ENCODE measurements around the gene SMAD4.
"Not testable (repeated sequence)": the region's sequence is repeated elsewhere in the genome, so short reads cannot be mapped to it uniquely, and the experiment has no call there.

The SMAD4 gene

DNA sequence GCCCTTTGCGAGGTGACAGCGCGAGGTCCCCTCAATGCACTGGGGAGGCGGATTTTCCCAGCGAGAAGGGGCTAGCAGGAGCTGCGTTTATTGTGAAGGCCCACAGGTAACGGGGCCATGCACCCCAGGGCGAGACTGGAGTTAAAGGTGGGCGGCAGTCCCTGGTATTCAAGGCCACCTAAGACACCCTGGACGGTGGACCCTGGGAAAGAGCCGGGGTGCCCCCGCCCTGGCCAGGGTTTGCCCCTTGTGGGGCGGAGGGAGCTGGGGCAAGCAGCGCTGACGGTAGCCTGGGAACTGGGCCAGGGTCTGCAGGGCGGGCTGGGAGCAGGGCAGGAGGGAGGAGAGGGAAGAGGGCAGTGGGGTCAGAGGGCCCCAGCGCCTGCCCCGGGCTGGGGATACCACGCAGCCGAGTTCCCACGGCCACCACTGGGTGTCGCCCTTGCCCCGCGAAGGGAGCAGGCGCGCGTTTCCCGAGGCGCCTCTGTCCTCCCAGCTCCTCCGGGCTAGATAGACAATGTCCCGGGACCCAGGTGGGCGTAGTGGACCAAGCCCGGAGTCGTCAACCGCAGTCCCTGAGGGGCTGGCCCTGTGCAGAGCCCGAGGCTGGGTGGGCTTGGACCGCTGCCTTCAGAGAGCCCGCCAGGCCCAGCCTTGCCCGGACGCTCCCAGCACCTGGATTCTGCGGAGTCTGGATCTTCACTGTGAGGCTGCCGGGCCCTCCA, 80.2 kb downstream of the SMAD4 start:
- DNase-seq (ENCODE audit: low spot score) = peak; percentile 22

- not testable (repeated sequence) for DNase-seq (ENCODE audit: low spot score)
Measured at GRCh38 chr18:51111633-51112355, 81.8 kb downstream of the SMAD4 start.

DNA sequence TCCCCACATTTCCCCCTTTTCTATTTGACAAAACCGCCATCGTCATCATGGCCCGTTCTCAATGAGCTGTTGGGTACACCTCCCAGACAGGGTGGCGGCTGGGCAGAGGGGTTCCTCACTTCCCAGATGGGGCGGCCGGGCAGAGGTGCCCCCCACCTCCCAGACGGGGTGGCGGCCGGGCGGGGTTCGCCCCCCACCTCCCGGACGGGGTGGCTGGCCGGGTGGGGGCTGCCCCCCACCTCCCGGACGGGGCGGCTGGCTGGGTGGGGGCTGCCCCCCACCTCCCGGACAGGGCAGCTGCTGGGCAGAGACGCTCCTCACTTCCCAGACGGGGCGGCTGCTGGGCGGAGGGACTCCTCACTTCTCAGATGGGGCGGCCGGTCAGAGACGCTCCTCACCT, 87.0 kb downstream of the SMAD4 start:
- not testable (repeated sequence) for DNase-seq (ENCODE audit: low spot score)

GRCh38 chr18:51119561-51119960, 89.5 kb downstream of the SMAD4 start:
- DNase-seq (ENCODE audit: low spot score) = not testable (repeated sequence)

DNA sequence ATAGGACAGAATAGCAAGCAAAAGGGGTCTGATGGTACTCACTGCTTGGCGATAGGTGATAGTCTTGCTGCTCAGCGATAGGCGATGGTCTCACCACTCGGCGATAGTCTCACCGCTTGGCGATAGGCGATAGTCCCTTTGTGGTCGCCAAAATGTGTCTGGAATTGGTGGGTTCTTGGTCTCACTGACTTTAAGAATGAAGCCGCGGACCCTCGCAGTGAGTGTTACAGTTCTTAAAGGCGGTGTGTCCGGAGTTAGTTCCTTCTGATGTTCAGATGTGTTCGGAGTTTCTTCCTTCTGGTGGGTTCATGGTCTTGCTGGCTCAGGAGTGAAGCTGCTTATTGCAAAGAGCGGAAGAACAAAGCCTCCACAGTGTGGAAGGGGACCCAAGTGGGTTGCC, 90.0 kb downstream of the SMAD4 start:
- not testable (repeated sequence) for DNase-seq (ENCODE audit: low spot score)

GRCh38 chr18:51120809-51121596, 91.0 kb downstream of the SMAD4 start:
- DNase-seq (ENCODE audit: low spot score) = no peak

- no peak for DNase-seq (ENCODE audit: low spot score)
Measured at GRCh38 chr18:51121597-51121857, 91.5 kb downstream of the SMAD4 start.

GRCh38 chr18:51122266-51123045, 92.4 kb downstream of the SMAD4 start:
- DNase-seq (ENCODE audit: low spot score) = no peak

- DNase-seq (ENCODE audit: low spot score) = no peak
Measured at GRCh38 chr18:51123046-51123395, 93.0 kb downstream of the SMAD4 start.

DNA sequence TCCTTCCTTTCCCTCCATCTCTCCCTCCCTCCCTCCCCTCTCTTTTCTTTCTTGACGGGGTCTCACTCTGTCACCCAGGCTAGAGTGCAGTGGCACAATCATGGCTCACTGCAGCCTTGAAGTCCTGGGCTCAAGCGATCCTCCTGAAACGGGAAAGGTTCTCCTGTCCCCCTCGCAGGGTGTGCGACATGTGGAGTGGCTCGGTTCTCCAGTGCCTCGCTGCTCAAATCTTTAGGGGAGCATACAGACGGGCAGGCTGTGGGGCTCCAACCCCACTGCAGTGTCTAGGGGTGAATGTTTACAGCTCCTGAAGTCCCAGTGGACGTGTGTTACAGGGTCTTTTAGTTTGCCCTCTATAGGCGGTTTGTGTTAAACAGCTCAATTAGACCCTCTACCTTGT, 93.5 kb downstream of the SMAD4 start:
- no peak for DNase-seq (ENCODE audit: low spot score)

DNA sequence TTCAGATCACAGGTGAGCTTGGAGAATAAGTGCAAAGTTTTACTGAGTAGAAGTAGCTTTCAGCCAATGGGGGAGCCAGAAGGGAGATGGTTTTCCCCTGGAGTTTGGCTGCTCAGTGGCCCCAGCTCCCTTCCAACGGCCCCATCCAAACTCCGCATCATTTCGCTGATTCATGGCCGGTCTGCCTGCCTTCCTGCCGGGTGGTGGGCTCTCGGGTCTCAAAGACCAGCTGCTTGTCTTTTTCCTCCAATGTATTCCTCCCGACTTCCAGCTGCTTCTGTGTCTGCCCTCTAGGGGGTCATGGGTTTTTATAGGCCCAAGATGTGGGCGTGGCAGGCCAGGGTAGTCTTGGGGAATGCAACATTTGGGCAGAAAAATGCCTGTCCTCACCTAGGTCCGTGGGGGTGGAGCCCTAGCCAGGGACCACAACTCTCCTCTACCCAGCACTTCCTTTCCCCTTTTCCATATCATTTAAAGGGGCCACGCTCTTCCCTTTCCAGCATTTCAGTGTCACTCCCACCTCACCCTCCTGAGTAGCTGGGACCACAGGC, 94.0 kb downstream of the SMAD4 start:
- DNase-seq (ENCODE audit: low spot score) = no peak

- no peak for DNase-seq (ENCODE audit: low spot score)
Measured at GRCh38 chr18:51125976-51126375, 96.0 kb downstream of the SMAD4 start.

DNA sequence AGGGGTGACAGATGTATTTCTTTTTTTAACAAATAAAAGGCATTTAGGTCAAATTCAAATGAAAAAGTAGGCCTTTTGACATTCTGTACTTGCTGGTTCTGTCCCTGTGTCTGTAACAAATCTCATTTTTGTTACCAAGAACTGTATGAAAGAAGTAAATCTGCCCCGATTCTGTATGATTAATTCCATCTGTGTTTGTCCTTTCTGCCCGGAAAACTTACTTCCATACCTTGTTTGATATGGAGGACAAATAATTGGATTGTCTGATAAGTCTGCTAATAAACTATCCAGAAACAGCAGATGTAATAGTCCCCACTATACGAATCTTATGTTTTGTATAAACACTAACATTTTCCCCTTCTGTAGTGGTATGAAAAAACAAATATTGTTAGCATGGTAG, 97.7 kb downstream of the SMAD4 start:
- DNase-seq (ENCODE audit: low spot score) = no peak

- DNase-seq (ENCODE audit: low spot score) = no peak
Measured at GRCh38 chr18:51128533-51128932, 98.5 kb downstream of the SMAD4 start.

DNA sequence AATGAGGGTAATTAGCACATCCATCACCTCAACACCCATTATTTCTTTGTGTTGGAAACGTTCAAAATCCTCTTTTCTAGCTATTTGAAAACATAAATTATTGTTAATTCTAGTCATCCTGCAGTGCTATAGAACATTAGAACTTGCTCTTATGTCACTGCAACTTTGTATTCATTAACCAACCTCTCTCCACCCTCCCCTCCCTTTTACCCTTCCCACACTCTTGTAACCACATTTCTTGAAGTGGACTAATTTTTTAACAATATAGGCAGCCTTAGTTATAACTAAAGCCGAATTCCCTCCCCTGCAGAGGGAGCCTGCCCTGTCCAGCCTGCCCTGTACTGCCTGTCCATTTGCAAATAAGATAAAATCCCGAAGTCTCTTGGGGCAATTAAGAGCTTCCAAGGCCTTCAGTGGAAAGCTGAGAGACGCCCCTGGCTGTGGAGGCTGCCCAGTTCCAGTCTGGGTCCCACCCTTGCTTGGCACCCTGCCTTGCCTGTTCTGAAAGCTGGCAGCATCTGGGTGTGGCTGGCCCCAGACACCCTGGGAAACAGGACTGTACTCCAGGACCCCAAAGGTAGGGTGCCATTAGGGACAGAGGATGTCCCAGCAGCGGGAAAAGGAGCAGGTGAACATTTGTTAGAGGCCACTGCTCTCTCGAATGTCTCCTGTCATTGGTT, 102.4 kb downstream of the SMAD4 start:
- no peak for DNase-seq (ENCODE audit: low spot score)

DNA sequence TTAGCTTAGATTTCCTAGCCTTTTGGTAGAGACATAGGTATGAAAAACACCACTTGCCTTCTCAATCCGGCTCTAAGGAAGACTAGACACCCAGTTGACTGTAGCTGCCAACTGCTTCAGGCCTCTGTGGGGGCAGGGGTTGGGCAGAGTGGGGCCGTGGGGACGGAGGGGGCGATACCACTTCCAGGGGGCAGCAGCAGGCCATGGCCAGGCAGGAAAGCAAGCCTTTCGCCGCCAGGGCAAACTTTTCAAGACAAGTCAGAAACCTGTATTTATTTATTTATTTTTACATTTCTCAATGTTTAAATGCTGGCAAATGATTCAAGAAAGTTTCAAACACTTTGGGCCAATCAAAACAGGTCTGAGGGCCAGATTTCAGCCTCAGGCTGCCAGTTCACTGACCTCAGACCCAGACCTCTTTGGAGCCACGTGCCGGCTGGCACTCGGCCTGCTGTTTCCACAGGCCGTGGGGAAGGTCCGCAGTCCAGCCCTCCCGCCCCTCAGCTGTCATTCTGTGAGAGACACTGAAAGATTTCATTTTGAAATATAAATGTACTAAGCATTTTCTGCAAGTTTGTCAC, 103.7 kb downstream of the SMAD4 start:
- no peak for DNase-seq (ENCODE audit: low spot score)
